Liver (tissue), 9 donors: ENCODE results near the gene ST6GALNAC5. TPM values are rescaled to one million over a fixed set of nuclear protein-coding genes. Genes with fewer than 3 reads are reported as not detected.

Source experiments
- DNase-seq: peaks from one replicate; pipeline ENCODE4 v3.0.0-alpha.2; 2017; ENCODE audit warnings: low spot score
- H3K27ac ChIP-seq, 2 donors: one replicate each; pipeline ENCODE4 v1.7.0; 2013; ENCODE audit warnings: inconsistent platforms in 2 of 2, low read length in 2 of 2, control low read depth in 1 of 2, low read depth in 1 of 2, mild to moderate bottlenecking in 1 of 2
- H3K27me3 ChIP-seq, 4 donors: one replicate each; pipeline versions ENCODE4 v1.6.1 to v1.7.0; 2013; ENCODE audit warnings: low read length in 3 of 4, inconsistent platforms in 1 of 4, mild to moderate bottlenecking in 1 of 4, moderate library complexity in 1 of 4; ENCODE audit not compliant: control insufficient read depth in 4 of 4, insufficient read depth in 4 of 4
- H3K36me3 ChIP-seq, 4 donors: one replicate each; pipeline versions ENCODE4 v1.6.1 to v1.7.0; 2013; ENCODE audit warnings: low read length in 3 of 4, mild to moderate bottlenecking in 3 of 4, low read depth in 1 of 4, moderate library complexity in 1 of 4; ENCODE audit not compliant: control insufficient read depth in 4 of 4, insufficient read depth in 3 of 4
- H3K4me1 ChIP-seq, 4 donors: one replicate each; pipeline versions ENCODE4 v1.6.1 to v1.7.0; 2013; ENCODE audit warnings: low read length in 3 of 4, mild to moderate bottlenecking in 3 of 4, moderate library complexity in 1 of 4; ENCODE audit not compliant: control insufficient read depth in 4 of 4, insufficient read depth in 4 of 4
- H3K4me3 ChIP-seq, 3 donors: one replicate each; pipeline versions ENCODE4 v1.6.1 to v1.7.0; 2013; ENCODE audit warnings: low read length in 3 of 3, control low read depth in 1 of 3, low read depth in 1 of 3, mild to moderate bottlenecking in 1 of 3
- H3K9ac ChIP-seq, 2 donors: one replicate each; pipeline ENCODE4 v1.7.0; 2013; ENCODE audit warnings: low read length in 2 of 2, mild to moderate bottlenecking in 2 of 2, moderate library complexity in 2 of 2, control low read depth in 1 of 2, low read depth in 1 of 2
- H3K9me3 ChIP-seq, 4 donors: one replicate each; pipeline versions ENCODE4 v1.6.1 to v1.7.0; 2013; ENCODE audit warnings: low read length in 3 of 4; ENCODE audit not compliant: control insufficient read depth in 4 of 4
- EGR1 ChIP-seq, 2 donors: IDR thresholded peaks; 2 replicates each; pipeline ENCODE4 v1.6.1; 2016 to 2018; ENCODE audit warnings: antibody characterized with exemption in 2 of 2, low read depth in 2 of 2
- FOXA1 ChIP-seq: IDR thresholded peaks from 2 replicates; pipeline ENCODE4 v1.6.1; 2016; ENCODE audit warnings: antibody characterized with exemption
- FOXA2 ChIP-seq: IDR thresholded peaks from 2 replicates; pipeline ENCODE4 v1.6.1; 2016; ENCODE audit warnings: antibody characterized with exemption
- GABPA ChIP-seq, 2 donors: IDR thresholded peaks in 1 of 2; conservative IDR thresholded peaks in 1 of 2; 2 replicates each; pipeline ENCODE4 v1.6.1; 2016; ENCODE audit warnings: antibody characterized with exemption in 2 of 2, mild to moderate bottlenecking in 1 of 2, moderate library complexity in 1 of 2
- HNF4A ChIP-seq, 2 donors: conservative IDR thresholded peaks; 2 replicates each; pipeline ENCODE4 v1.6.1; 2016; ENCODE audit warnings: antibody characterized with exemption in 2 of 2, mild to moderate bottlenecking in 2 of 2
- HNF4G ChIP-seq: IDR thresholded peaks from 2 replicates; pipeline ENCODE4 v1.6.1; 2016; ENCODE audit warnings: antibody characterized with exemption
- JUND ChIP-seq, 2 donors: IDR thresholded peaks; 2 replicates each; pipeline ENCODE4 v1.6.1; 2016; ENCODE audit warnings: antibody characterized with exemption in 2 of 2
- NR2F2 ChIP-seq: IDR thresholded peaks from 2 replicates; pipeline ENCODE4 v1.6.1; 2016; ENCODE audit warnings: antibody characterized with exemption
- RAD21 ChIP-seq, 2 donors: IDR thresholded peaks; 2 replicates each; pipeline ENCODE4 v1.6.1; 2016; ENCODE audit warnings: antibody characterized with exemption in 2 of 2, mild to moderate bottlenecking in 2 of 2
- RXRA ChIP-seq, 2 donors: IDR thresholded peaks; 2 replicates each; pipeline ENCODE4 v1.6.1; 2017 to 2018; ENCODE audit warnings: antibody characterized with exemption in 2 of 2, mild to moderate bottlenecking in 1 of 2
- SP1 ChIP-seq: IDR thresholded peaks from 2 replicates; pipeline ENCODE4 v1.6.1; 2018; ENCODE audit warnings: antibody characterized with exemption, mild to moderate bottlenecking
- TAF1 ChIP-seq: conservative IDR thresholded peaks from 2 replicates; pipeline ENCODE4 v1.6.1; 2016; ENCODE audit warnings: antibody characterized with exemption, mild to moderate bottlenecking
- YY1 ChIP-seq: IDR thresholded peaks from 2 replicates; pipeline ENCODE4 v1.6.1; 2016; ENCODE audit warnings: antibody characterized with exemption, mild to moderate bottlenecking
- WGBS: extraction: QIAGEN DNeasy Blood & Tissue Kit; methylation state at CpG from one replicate; pipeline ENCODE4 v1.1.7; 2013; 5-methylcytosine and 5-hydroxymethylcytosine counted together
- polyA plus RNA-seq, 2 donors: library from polyadenylated mRNA; stranded (reverse) in 1 of 2; unstranded in 1 of 2; fragments of 200-250 nt in 1 of 2; fragments of >200 nt in 1 of 2; fragmentation: Nextera tagmentation in 1 of 2; extraction: Ambion mirVana in 1 of 2; gene quantifications; one replicate each; pipeline versions ENCODE4 v1.2.1 to v1.2.3, GENCODE V29; 2013 to 2015
- total RNA-seq, 2 donors: library from RNA; depleted of rRNA; stranded (reverse); fragments of >200 nt; gene quantifications; one replicate each; pipeline ENCODE4 v1.2.3, GENCODE V29; 2014
- TF ChIP-seq, protein P1 (sequence below): IDR thresholded peaks from 2 replicates; pipeline ENCODE4 v1.6.1; 2016; ENCODE audit warnings: antibody characterized with exemption
- TF ChIP-seq, protein P2 (sequence below): IDR thresholded peaks from 2 replicates; pipeline ENCODE4 v1.6.1; 2016; ENCODE audit warnings: antibody characterized with exemption
- TF ChIP-seq, protein P3 (sequence below): IDR thresholded peaks from 2 replicates; pipeline ENCODE4 v1.6.1; 2016; ENCODE audit warnings: antibody characterized with exemption
- TF ChIP-seq, protein P4 (sequence below): IDR thresholded peaks from 2 replicates; pipeline ENCODE4 v1.6.1; 2016; ENCODE audit warnings: antibody characterized with exemption, mild to moderate bottlenecking
- TF ChIP-seq, protein P5 (sequence below): fragments of 150-350 bp; IDR thresholded peaks from 2 replicates; pipeline ENCODE4 v1.5.1; 2017; ENCODE audit warnings: improper control_type of control experiment, low read depth, low read length; ENCODE audit not compliant: missing input control
- donor health status: healthy.
- donor health status: healthy.
- donor health status: healthy.
- donor health status: healthy.
- donor health status: healthy.

The ST6GALNAC5 gene
- total and polyA plus RNA-seq, 4 donors, result 0.09 to 0.17 TPM; not detected in 2

DNA sequence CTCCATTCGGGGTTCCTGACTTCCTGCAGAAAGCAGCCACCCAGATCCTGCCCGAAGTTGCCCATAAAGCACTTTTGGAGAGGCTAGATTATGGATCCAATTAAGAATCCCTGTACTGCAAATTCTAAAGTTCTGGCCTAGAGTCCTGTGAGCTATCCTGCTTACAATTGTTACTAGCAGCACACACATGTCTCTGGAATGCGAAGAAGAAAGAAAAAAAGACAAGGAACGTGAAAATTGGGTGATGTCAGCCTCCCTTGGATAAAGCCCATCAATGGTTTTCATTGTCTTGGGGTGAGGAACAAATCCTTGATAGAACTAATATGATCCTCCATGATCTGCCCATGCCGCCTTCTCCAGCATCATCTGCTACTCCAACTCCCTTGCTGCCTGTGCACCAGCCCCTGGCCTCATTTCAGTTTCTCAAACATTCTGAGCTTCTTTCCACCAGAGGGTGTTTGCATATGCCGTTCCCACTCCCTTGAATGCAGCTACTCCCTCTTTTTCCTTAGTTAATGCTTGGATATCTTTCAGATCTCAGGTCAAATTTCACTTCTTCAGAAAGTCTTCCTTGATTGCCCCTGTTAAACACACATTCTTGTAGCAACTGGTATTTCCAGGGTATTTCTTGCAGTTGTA is 94.0 kb downstream of the ST6GALNAC5 start:
- no peaks in the 10 kb centered on the region for H3K27me3 ChIP-seq
- TF ChIP-seq, protein P1, sequence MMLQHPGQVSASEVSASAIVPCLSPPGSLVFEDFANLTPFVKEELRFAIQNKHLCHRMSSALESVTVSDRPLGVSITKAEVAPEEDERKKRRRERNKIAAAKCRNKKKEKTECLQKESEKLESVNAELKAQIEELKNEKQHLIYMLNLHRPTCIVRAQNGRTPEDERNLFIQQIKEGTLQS, result no peak
- TF ChIP-seq, protein P2, sequence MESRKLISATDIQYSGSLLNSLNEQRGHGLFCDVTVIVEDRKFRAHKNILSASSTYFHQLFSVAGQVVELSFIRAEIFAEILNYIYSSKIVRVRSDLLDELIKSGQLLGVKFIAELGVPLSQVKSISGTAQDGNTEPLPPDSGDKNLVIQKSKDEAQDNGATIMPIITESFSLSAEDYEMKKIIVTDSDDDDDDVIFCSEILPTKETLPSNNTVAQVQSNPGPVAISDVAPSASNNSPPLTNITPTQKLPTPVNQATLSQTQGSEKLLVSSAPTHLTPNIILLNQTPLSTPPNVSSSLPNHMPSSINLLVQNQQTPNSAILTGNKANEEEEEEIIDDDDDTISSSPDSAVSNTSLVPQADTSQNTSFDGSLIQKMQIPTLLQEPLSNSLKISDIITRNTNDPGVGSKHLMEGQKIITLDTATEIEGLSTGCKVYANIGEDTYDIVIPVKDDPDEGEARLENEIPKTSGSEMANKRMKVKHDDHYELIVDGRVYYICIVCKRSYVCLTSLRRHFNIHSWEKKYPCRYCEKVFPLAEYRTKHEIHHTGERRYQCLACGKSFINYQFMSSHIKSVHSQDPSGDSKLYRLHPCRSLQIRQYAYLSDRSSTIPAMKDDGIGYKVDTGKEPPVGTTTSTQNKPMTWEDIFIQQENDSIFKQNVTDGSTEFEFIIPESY, result no peak
- TF ChIP-seq NR2F2 (no peak), SP1 (no peak), HNF4G (no peak), RAD21 (IDR thresholded peaks at IDR 0.05) (no peak), EGR1 (IDR thresholded peaks at IDR 0.05; ENCODE audit: low read depth in 2 of 2) (no peak), TAF1 (no peak), FOXA2 (no peak), RXRA (IDR thresholded peaks at IDR 0.05) (no peak), FOXA1 (no peak), GABPA (IDR thresholded peaks at IDR 0.05 in 1 of 2, conservative IDR thresholded peaks at IDR 0.05 in 1 of 2) (no peak), YY1 (no peak), HNF4A (conservative IDR thresholded peaks at IDR 0.05) (no peak), JUND (IDR thresholded peaks at IDR 0.05) (no peak)
- TF ChIP-seq, protein P3, sequence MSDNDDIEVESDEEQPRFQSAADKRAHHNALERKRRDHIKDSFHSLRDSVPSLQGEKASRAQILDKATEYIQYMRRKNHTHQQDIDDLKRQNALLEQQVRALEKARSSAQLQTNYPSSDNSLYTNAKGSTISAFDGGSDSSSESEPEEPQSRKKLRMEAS, result no peak
- TF ChIP-seq, protein P4, sequence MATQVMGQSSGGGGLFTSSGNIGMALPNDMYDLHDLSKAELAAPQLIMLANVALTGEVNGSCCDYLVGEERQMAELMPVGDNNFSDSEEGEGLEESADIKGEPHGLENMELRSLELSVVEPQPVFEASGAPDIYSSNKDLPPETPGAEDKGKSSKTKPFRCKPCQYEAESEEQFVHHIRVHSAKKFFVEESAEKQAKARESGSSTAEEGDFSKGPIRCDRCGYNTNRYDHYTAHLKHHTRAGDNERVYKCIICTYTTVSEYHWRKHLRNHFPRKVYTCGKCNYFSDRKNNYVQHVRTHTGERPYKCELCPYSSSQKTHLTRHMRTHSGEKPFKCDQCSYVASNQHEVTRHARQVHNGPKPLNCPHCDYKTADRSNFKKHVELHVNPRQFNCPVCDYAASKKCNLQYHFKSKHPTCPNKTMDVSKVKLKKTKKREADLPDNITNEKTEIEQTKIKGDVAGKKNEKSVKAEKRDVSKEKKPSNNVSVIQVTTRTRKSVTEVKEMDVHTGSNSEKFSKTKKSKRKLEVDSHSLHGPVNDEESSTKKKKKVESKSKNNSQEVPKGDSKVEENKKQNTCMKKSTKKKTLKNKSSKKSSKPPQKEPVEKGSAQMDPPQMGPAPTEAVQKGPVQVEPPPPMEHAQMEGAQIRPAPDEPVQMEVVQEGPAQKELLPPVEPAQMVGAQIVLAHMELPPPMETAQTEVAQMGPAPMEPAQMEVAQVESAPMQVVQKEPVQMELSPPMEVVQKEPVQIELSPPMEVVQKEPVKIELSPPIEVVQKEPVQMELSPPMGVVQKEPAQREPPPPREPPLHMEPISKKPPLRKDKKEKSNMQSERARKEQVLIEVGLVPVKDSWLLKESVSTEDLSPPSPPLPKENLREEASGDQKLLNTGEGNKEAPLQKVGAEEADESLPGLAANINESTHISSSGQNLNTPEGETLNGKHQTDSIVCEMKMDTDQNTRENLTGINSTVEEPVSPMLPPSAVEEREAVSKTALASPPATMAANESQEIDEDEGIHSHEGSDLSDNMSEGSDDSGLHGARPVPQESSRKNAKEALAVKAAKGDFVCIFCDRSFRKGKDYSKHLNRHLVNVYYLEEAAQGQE, result no peak
- TF ChIP-seq, protein P5, sequence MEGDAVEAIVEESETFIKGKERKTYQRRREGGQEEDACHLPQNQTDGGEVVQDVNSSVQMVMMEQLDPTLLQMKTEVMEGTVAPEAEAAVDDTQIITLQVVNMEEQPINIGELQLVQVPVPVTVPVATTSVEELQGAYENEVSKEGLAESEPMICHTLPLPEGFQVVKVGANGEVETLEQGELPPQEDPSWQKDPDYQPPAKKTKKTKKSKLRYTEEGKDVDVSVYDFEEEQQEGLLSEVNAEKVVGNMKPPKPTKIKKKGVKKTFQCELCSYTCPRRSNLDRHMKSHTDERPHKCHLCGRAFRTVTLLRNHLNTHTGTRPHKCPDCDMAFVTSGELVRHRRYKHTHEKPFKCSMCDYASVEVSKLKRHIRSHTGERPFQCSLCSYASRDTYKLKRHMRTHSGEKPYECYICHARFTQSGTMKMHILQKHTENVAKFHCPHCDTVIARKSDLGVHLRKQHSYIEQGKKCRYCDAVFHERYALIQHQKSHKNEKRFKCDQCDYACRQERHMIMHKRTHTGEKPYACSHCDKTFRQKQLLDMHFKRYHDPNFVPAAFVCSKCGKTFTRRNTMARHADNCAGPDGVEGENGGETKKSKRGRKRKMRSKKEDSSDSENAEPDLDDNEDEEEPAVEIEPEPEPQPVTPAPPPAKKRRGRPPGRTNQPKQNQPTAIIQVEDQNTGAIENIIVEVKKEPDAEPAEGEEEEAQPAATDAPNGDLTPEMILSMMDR, result no peak
- WGBS, result 81% methylated on average over 6 of the region's 6 CpGs
- DNase-seq, result no peak
- H3K4me1 ChIP-seq, result no peaks in the 10 kb centered on the region
- H3K4me3 ChIP-seq, result no peak overlapping the region
- H3K9me3 ChIP-seq, result no peaks in the 10 kb centered on the region
- no peak overlapping the region for H3K27ac ChIP-seq
- H3K9ac ChIP-seq, result no peak overlapping the region
- no peaks in the 10 kb centered on the region for H3K36me3 ChIP-seq
